ENCODE measurements around the gene DHODH.
A peak's percentile ranks its signal among the peaks of the same experiment; 100 is the strongest.
"Not testable (repeated sequence)": the region's sequence is repeated elsewhere in the genome, so short reads cannot be mapped to it uniquely, and the experiment has no call there.

Gene DHODH

GRCh38 chr16:72008424-72009216 is at the start of gene DHODH:
DHODH (plus strand) TSS chr16:72008744; CDS start chr16:72008765, 21 bp downstream.
- peak; percentile 95 to 97 for DNase-seq (ENCODE audit: low read depth in 2 of 2)

GRCh38 chr16:71961066-71962039 is 47.2 kb upstream of the DHODH start:
- peak; percentile 74 to 77 for DNase-seq (ENCODE audit: low read depth in 2 of 2)

- no peak for DNase-seq (ENCODE audit: low read depth in 2 of 2)
Measured at GRCh38 chr16:71963125-71963875, 45.2 kb upstream of the DHODH start.

GRCh38 chr16:71965223-71965622 is 43.3 kb upstream of the DHODH start:
- DNase-seq (ENCODE audit: low read depth in 2 of 2) = no peak

GRCh38 chr16:71966932-71967331 is 41.6 kb upstream of the DHODH start:
- DNase-seq (ENCODE audit: low read depth in 2 of 2) = no peak

GRCh38 chr16:71969353-71969752 is 39.2 kb upstream of the DHODH start:
- no peak for DNase-seq (ENCODE audit: low read depth in 2 of 2)

GRCh38 chr16:71971571-71971970 is 37.0 kb upstream of the DHODH start:
- no peak for DNase-seq (ENCODE audit: low read depth in 2 of 2)

- no peak for DNase-seq (ENCODE audit: low read depth in 2 of 2)
Measured at GRCh38 chr16:71972356-71972755, 36.2 kb upstream of the DHODH start.

GRCh38 chr16:71973001-71973400 is 35.5 kb upstream of the DHODH start:
- no peak for DNase-seq (ENCODE audit: low read depth in 2 of 2)

GRCh38 chr16:71974068-71974818 is 34.3 kb upstream of the DHODH start:
- DNase-seq (ENCODE audit: low read depth in 2 of 2) = no peak

- DNase-seq (ENCODE audit: low read depth in 2 of 2) = no peak
Measured at GRCh38 chr16:71985262-71985974, 23.1 kb upstream of the DHODH start.

- DNase-seq (ENCODE audit: low read depth in 2 of 2) = no peak
Measured at GRCh38 chr16:71986131-71986530, 22.4 kb upstream of the DHODH start.

- no peak for DNase-seq (ENCODE audit: low read depth in 2 of 2)
Measured at GRCh38 chr16:71995038-71995437, 13.5 kb upstream of the DHODH start.

- DNase-seq (ENCODE audit: low read depth in 2 of 2) = not testable (repeated sequence)
Measured at GRCh38 chr16:71997578-71997977, 11.0 kb upstream of the DHODH start.

GRCh38 chr16:72001180-72001874 is 7.2 kb upstream of the DHODH start:
- no peak for DNase-seq (ENCODE audit: low read depth in 2 of 2)

- no peak for DNase-seq (ENCODE audit: low read depth in 2 of 2)
Measured at GRCh38 chr16:72002619-72003018, 5.9 kb upstream of the DHODH start.

GRCh38 chr16:72008065-72008423 is 500 bp upstream of the DHODH start:
- DNase-seq (ENCODE audit: low read depth in 2 of 2) = not testable (repeated sequence)

GRCh38 chr16:72009779-72010178 is 1.2 kb downstream of the DHODH start:
- DNase-seq (ENCODE audit: low read depth in 2 of 2) = no peak

GRCh38 chr16:72012607-72013006 is 4.1 kb downstream of the DHODH start:
- DNase-seq (ENCODE audit: low read depth in 2 of 2) = no peak

- DNase-seq (ENCODE audit: low read depth in 2 of 2) = no peak
Measured at GRCh38 chr16:72013389-72013788, 4.8 kb downstream of the DHODH start.

Measured in stimulated activated CD4-positive, alpha-beta T cell treated with anti-CD3 and anti-CD28 coated beads, Interleukin-4, amount 100 ng/mL, for 48 hours (primary cell).